Measurements from ENCODE around the gene FBXW8.

The FBXW8 gene

DNA sequence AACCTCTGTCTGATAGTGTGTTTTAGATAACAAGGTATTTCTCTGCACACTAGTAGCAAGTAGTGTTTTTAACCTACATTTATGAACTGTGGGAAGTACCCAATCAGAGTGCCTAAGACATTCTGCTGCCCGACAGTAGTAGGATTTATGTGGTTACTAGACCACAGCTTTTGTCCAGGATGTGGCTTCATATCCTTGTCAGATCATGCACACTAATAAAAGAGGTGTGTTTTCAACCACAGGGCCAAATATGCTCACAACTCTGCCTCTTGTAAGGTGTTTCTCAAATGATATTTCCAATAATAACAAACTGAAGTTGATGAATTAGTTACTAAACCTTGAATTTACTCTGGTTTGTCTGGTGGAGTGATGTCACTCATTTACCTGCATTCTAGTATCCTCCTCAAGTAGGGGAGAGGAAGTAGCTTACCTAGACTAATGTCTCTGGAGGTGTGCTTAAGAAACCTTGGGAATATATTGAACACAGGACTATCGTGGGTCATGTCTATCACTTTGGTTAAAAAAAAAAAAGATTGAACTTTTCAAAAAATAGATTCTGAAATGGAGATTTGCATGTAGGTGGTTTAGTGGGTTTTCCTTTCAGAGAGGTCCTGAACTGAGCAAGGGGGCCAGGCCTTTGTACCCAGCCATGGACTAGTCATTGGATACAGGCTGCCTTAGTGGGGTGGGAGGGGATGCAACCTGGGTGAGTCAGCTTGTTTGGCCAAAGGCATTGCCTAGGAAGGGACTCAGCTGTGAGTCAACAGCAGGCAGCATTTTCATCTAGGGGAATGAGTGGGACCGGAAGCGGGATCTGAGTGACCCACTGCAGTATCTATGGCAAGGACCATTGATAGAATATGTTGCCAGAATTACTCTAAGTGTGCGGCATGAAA, 14.1 kb downstream of the FBXW8 start:
- DNase-seq (ENCODE audit: low read depth in 2 of 2): peak in 1 of 2 donors; percentile 16

DNA sequence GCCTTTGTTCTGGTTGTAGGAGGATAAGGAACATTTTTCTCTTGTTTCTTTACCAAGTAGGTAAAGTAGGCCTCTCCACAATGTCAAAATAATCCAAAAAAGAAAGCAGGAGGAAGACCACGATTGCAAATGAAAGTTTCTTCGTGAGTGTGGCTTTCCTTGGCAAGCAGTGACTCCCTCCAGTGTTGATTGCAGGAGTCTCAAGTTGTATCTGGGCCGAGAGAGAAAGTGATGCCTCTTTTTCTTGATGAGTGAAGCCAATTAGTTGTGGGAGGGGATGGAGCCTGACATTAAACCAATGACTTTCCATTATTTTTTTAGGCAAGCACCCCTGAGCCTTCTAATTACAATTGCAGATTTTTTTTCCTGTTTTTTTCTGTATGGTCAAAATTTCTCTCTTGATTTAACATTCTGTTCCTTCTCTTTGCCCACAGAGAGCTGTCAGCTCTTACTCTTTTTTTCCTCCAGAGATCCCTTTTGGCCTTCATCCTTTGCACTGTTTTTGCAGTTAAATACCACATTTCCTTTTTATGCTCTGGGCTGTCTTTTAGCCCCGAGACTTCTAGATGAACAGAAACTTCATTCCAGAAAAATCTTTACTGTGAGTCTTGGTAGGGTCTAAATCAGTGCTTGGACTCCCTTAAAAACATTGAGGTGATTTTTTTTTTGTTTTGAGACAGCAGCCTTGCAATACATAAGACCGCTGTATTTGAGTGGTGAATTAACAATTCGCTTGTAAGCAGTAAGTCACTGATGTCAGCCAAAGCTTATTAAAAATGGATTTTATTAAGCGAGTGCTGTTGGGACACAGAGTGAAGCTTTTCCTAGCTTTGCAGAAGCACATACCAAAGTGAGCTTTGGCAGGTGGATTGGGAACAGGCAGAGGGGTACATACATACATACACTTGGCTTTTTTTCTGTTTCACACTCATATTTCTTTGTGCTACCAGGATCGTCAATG, 15.8 kb downstream of the FBXW8 start:
- no peak for DNase-seq (ENCODE audit: low read depth in 2 of 2)

DNA sequence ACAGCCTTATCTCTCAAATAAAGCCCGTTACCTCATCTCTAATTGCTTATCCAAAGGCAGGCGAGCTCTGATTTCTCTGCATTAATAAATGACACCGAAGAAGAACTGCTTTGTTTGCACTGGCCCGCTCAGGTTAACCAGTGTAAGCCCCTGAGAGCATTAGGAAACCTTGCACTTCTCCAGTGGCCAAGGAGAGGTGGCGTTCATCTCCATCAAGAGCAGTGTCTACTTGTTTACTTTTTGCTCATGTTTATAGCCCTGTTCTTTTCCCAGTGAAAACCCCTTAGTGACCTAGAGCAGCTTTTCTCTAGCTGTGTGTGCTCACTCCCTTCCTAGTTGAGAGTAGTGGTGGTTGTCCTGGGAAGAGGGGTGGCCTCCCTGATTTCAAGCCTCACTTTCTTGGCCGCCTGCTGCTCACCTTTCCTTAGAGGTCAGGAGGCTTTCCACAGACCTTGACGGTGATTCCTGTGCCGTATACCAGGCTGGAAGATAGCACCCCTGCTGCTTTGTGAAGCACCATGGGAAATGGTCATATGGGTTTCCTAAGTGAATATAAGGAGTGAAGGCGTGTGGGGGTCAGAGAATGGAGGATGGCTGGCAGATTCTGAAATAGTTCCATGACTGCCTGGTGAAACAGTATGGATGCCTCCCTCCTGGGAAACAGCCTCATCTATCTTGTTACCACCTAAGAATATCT, 16.6 kb downstream of the FBXW8 start:
- DNase-seq (ENCODE audit: low read depth in 2 of 2): no peak

DNA sequence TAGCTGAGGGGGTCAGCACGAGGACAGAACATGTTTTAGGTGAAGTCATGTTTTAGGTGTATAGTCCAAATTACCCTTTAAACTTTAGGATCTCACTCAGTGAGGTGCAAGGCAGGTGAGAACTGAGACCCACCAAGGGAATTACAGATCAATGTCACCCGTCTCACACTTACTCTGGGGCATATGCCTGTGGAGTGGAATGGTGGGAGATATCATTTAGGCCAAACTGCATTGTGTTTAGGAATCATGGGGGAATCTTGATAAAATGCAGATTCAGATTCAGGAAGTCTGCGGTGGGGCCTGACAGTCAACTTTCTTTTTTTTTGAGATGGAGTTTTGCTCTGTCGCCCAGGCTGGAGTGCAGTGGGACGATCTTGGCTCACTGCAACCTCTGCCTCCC, 17.8 kb downstream of the FBXW8 start:
- no peak for DNase-seq (ENCODE audit: low read depth in 2 of 2)

DNA sequence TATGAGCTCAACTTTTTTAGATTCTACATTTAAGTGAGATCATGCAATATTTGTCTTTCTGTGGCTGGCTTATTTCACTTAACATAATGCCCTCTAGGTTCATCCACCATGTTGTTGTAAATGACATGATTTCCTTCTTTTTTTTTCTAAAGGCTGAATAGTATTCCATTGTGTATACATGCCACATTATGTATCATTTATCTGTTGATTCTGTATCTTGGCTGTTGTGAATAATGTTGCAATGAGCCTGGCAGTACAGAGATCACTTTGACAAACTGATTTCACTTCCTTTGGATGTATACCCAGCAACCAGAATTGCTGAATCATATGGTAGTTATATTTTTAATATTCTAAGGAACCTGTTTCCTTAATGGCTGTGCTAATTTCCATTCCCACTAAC, 19.1 kb downstream of the FBXW8 start:
- no peak for DNase-seq (ENCODE audit: low read depth in 2 of 2)

DNA sequence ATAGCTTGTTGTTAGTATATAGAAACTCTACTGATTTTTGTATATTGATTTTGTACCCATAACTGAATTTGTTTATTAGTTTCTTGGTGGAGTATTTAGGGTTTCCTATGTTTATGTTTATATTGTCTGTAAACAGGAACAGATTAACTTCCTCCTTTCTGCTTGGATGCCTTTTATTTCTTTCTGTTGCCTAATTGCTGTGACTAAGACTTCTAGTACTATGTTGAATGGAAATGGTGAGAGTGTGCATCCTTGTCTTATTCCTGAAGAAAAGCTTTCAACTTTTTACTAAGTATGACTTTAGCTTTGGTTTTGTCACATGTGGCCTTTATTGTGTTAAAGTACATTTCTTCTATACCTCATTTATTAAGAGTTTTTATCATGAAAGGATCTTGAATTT, 20.9 kb downstream of the FBXW8 start:
- no peak for DNase-seq (ENCODE audit: low read depth in 2 of 2)

DNA sequence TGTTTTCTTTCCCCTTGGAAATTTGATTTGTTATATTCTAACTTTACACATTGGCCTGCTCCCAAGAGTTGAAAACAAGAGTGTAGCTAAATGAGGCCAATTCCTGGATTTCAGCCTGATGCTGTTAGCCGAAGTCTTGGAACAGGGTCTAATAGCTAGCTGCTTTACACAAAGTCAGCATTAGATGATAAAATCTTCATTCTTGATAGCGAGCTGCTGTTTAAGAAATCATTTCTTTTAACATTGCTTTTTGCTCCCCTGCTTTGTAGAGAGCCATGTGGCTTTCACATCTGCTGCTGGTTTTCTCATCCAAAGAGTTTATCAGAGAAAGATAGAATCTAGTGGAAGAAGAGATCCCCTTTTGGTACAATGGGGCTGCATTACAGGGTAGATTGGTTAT, 22.3 kb downstream of the FBXW8 start:
- no peak for DNase-seq (ENCODE audit: low read depth in 2 of 2)

DNA sequence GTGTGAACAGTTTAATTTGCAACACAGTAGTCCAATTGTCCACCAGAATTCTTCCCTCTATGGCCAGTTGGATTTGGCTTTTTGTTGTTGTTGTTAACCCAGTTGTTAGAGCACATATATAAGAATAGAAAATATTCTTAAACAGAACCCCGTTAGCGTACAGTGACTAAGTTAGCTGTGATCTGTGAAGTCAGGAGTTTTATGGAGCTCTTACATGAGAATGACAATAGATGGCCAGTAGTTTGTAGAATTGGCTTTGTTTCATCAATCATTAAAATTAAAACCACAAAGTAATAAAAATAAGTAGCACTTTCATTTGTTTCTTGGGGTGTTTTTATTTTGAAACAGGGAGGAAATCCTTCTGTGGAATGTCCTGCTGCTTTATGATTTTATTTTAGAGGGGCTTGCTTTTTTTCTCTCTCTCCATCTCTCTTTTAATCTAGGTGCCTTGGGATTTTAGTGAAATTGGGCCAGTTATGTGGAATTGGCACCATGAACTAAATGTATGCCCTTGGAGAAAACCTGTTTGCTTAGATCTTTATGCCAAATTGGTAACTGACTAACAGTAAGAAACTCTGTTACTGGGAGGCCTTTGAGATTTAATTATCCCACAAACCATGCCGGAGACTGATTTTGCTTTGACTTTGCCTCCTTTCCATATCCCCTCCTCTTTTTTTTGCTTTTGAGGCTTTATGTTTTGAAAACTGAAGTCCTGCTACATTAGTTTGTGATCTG, 22.9 kb downstream of the FBXW8 start:
- DNase-seq (ENCODE audit: low read depth in 2 of 2): no peak

DNA sequence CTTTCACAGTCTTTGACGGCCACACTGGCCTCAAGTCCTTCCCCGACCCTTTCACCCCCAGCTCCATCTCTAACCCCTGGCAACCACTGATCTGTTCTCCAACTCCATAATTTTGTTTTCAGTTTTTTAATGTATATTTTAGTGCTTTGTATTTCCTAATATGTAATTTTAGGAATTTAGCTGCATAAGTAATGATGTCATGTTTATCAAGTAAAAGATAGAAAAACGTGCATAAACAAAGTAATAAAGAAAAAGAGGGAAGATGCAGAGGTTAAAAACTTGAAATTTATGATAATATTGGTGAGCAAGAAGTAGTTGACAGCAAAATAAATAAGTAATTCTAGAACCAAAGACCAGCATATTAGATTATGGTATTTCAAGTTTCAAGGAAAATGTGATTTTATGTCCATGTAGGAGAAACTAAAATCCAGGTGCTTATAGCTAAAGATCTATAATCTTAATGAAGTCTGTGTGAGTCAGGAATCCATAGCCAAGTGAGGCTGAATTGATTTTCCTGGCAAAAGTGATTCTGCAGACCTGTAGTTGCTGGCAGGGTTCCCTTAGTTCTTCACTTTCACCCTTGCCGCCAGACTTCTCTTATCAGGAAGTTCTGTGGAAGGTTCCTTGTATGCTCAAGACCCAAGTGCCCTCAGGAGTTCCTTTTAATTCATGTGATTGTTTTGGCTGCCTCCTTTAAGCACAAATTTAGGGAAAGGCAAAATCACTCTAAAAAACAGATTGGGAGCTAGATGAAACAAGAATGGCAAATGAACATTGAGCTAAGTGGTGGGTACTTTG, 24.4 kb downstream of the FBXW8 start:
- no peak for DNase-seq (ENCODE audit: low read depth in 2 of 2)

DNA sequence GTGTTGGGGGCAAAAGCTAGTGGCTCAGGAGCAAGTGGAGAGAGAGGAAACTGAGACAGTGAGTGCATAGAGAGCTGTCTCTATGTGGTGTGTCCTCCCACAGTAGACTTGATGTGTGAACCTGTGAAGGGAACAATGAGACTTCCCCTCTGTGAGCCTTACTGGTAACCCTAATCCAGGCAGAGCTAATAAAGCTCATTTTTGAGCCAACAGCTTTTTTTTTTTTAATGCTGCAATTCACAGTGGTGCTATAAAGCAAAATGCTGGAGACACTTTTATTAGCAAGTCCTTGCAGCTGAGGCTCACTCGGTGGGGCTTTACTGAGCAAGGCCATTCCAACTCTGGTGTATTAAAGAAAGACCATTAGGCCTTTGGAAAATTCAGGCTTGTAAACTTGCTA, 26.9 kb downstream of the FBXW8 start:
- DNase-seq (ENCODE audit: low read depth in 2 of 2): no peak

DNA sequence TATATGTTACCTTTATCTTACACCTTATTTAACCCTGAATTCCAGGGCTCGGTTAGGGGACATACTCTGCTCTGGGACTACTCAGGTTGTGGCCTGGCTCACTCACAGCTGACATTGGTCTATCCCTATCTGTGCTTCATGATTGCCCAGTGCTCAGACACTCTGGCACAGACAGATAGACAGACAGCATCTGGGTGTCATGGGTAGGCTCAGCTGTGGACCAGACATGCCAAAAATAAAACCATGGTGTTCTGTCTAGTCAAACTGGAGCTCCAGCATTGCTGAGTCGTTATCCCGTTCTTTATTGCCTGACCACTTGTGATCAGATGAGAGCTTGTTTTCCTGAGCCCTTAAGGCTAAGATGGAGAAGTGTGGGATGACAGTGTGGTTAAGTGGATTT, 29.0 kb downstream of the FBXW8 start:
- no peak for DNase-seq (ENCODE audit: low read depth in 2 of 2)

DNA sequence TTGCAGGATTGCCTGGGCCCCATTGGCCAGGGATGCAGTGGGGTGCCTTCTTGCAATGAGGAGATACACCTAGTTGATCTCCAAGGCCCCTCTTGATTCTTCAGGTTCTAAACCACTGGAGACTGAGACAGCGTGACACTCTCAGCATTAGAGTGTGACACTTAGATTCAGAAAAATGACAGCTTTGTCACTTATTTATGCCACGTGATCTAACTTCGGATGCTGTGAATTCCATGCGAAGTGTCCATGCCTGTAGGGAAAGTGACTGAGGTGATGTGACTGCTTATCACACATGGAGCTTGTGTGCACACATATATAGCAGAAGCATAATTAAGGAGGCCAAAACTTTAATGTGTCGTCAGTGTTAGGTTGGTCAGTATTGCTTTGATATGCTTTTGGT, 30.4 kb downstream of the FBXW8 start:
- DNase-seq (ENCODE audit: low read depth in 2 of 2): no peak

DNA sequence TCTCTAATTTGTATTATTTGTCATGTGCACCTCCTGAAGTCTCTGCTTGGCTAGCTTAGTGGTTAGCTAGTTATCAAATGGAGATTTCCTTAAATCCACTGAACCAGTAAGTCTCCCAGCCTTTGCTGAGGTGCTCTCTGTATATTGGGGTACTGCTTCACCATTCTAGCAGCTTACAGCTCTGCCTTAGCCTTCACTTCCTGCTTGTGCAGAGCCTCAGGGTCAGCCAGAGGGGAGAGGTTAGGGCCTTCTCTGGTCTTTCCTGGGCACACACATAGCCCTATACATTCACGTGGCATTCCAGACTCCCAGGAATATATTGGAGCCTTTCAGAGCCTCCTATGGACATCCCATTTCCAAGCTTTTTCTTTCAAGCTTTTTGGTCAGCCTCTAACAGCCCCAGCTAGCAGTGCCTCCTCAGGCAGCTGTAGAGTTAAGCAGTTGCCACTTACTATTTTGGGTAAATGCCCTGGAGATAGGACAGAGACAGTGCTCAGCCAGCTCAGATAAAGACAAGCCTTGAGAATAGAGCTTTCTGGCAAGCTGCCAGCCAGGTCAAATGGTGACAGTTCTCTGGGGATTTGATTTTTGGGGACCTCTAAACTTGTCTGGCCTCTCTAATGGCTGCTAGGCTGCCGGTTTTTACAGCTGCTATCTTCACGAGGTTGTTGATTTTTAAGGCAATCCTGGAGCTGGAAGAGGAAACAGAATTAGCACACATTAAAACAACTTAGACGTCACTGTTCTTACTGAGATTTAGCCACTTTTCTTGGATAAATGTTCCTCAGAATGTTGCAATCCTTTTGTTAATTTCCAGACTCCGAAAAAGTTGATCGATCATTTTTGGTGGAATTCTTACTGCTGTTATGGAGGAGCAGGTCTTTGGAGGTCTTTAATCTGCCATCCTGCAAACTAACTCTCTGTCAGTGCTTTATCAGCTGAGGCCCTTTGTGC, 32.9 kb downstream of the FBXW8 start:
- no peak for DNase-seq (ENCODE audit: low read depth in 2 of 2)

DNA sequence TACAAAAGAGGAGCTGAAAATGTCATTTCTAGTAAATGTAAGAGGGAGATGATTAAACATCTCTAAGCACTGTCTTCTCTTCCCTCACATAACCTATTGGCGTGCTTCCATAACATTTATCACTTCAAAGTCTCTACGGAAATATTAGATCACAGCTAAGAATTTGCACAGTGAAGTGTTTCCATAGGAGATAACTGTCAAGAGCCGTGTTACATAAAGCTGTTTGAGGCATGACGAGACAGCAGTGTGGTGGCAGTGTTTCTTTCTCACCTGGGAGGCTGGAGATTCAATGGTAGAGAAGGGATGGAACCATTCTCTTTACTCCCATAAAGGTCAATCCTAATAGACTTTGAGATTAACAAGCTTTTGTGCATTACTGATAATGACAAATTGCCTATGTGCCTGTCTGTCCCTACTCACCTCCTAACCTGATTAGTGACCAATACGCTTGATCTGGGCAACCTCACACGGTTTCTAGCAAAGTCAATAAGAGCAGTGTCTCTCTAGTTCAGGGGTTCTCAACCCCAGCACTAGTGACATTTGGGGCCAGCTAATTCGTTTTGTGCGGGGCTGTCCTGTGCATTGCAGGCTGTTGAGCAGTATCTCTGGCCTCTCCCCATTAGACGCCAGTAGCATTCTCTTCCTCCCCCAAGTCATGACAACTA, 35.3 kb downstream of the FBXW8 start:
- no peak for DNase-seq (ENCODE audit: low read depth in 2 of 2)

DNA sequence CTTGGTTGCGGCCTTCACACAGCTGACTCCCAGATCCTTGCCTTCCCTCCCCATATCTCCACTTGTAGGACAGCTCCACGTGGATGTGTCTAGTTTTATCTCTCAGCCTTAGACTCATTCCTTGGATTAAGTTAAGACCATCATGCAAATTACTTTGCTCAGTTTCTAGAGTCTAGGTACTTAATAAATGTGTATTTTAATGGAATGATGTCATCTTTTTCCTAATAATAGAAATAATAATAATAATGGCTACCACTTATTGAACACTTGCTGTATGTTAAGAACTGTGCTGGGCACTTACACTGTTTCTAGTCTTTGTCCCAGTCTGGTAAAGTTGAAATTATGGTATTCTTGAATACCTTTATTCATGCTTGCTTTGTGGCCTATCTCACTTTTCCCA, 37.5 kb downstream of the FBXW8 start:
- no peak for DNase-seq (ENCODE audit: low read depth in 2 of 2)

DNA sequence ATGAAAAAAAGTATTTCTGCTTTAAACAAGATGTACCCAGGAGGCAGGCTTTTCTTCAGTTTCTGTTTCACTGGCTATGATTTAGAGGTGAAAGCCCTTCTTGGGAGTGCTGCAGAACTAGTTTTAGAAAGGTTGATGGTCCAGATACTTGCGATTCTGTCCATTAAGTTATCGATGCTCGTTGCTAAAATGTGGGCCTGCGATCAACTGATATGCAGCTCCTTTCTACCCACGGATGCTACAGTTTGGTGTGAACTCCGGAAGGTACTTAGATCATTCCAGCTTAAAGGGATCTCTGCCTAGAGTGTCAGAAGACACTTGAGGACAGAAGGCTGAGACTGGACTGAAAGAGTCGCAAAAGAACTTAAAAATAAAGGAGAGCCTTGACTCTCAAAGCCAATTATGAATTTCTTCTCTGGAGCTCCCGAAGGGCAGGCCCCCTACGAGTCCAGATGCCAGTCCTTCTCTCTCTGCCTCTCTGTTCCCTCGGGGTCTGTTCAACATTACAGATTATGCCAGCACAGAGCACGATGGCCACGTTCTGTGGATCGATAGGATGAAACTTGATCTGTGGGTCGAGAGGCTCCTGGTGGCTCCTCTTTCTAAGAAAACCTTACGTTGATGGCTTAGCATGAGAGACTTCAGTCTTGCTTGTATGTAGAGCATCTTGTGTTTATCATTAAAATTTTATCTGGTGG, 40.0 kb downstream of the FBXW8 start:
- DNase-seq (ENCODE audit: low read depth in 2 of 2): no peak

DNA sequence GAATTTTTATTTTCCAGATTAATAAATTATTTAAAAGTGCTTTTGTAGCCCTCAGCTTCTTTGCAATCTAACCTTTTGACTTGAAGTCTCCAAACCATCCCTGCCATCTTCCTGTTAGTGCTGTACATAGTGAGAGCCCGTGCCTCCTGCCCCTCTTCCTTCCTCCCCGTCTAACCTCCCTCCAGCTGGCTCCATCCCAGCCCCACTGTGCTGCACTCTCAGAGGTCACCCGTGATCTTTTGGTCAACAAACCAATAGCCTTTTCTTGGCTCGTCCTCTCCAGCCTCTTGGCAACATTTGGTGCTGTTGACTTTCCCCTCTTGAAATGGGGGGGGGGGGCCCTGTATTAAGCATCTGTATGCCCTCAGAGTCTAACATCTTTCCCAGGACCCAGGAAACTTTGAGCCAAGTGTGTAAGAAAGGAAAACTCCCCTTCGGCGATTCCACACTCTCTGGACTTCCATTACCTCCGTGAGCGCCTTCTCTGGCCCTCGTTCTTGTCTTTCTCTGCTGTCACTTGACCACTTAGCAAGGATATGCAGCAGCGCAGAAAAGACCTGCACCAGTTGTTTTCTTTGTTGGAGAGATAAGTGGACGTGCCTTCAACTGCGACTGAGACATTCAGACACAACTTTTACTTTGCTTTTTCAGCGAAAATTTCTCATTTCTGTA, 44.1 kb downstream of the FBXW8 start:
- DNase-seq (ENCODE audit: low read depth in 2 of 2): no peak
